ENCODE data around the gene JAK1.

GRCh38 chr1:64850846-64851245, 115.5 kb downstream of the JAK1 start:
- TF ChIP-seq CTCF (IDR thresholded peaks at IDR 0.05) (no peak), POLR2A (IDR thresholded peaks at IDR 0.05) (no peak)
